ENCODE measurements around the gene PTPRC.

- TF ChIP-seq CTCF (conservative IDR thresholded peaks at IDR 0.05 in 1 of 2, IDR thresholded peaks at IDR 0.05 in 1 of 2; ENCODE audit: low read depth in 1 of 2, low read length in 2 of 2) = no peak
- no peak for TF ChIP-seq EZH2 (IDR thresholded peaks at IDR 0.05; ENCODE audit: low read length, missing control alignments)
Measured at GRCh38 chr1:198679535-198680173, 40.8 kb downstream of the PTPRC start.
